Fibroblast of pulmonary artery (primary cell): ENCODE data around the gene FHOD3.
A peak's percentile ranks its signal among the peaks of the same experiment; 100 is the strongest.

Experiments used
- DNase-seq: peaks from one replicate; pipeline ENCODE4 v3.0.0-alpha.2; 2010; ENCODE audit warnings: low read depth
- H3K4me3 ChIP-seq: replicated peaks from 2 replicates; pipeline ENCODE4 v1.5.1; 2011; ENCODE audit warnings: low read depth, mild to moderate bottlenecking, control low read depth, low read length, moderate library complexity
- CTCF ChIP-seq: IDR thresholded peaks from 2 replicates; pipeline ENCODE4 v1.5.1; 2011; ENCODE audit warnings: mild to moderate bottlenecking, control low read depth, low read length, inconsistent platforms; ENCODE audit errors: missing control alignments

FHOD3 gene

GRCh38 chr18:36537289-36537688 lies 239.8 kb downstream of the FHOD3 start:
- no peak for DNase-seq
- no peak for TF ChIP-seq CTCF
- no peak overlapping the region for H3K4me3 ChIP-seq

- DNase-seq, result peak; percentile 69
- no peak for TF ChIP-seq CTCF
- no peak overlapping the region for H3K4me3 ChIP-seq
These were observed 242.2 kb downstream of the FHOD3 start for GRCh38 chr18:36539674-36540231.

- no peak for TF ChIP-seq CTCF
- no peak for DNase-seq
- H3K4me3 ChIP-seq, result no peak overlapping the region
These were observed 245.5 kb downstream of the FHOD3 start for GRCh38 chr18:36543030-36543429.

GRCh38 chr18:36543991-36544725 lies 246.6 kb downstream of the FHOD3 start:
- H3K4me3 ChIP-seq, result no peak overlapping the region
- no peak for TF ChIP-seq CTCF
- DNase-seq, result no peak

GRCh38 chr18:36545821-36546427 lies 248.4 kb downstream of the FHOD3 start:
- TF ChIP-seq CTCF, result no peak
- DNase-seq, result no peak
- H3K4me3 ChIP-seq, result no peak overlapping the region

- DNase-seq, result no peak
- no peak overlapping the region for H3K4me3 ChIP-seq
- TF ChIP-seq CTCF, result no peak
These were observed 249.4 kb downstream of the FHOD3 start for GRCh38 chr18:36546876-36547275.
